Prostate gland (tissue), 2 donors: ENCODE results near the gene LARGE2. TPM values are rescaled to one million over a fixed set of nuclear protein-coding genes. Genes with fewer than 3 reads are reported as not detected.

Experiments
- DNase-seq: peaks from one replicate; pipeline ENCODE4 v3.0.0-alpha.2; 2019; ENCODE audit warnings: low spot score
- H3K27ac ChIP-seq, 2 donors: fragments of 200-600 bp; sonication (generic); 2 replicates each; pipeline ENCODE4 v1.5.1; 2017 to 2019
- H3K27me3 ChIP-seq: fragments of 200-600 bp; sonication (generic); replicated peaks from 2 replicates; pipeline ENCODE4 v1.5.1; 2019; ENCODE audit not compliant: insufficient read depth
- H3K36me3 ChIP-seq, 2 donors: fragments of 200-600 bp; sonication (generic); 1 replicate in 1 of 2; 2 replicates in 1 of 2; pipeline versions ENCODE4 v1.5.1 to v1.8.1; 2017 to 2019
- H3K4me1 ChIP-seq: fragments of 200-600 bp; sonication (generic); replicated peaks from 2 replicates; pipeline ENCODE4 v1.5.1; 2019
- H3K4me3 ChIP-seq, 2 donors: fragments of 200-600 bp; sonication (generic); 2 replicates each; pipeline ENCODE4 v1.5.1; 2017 to 2019
- H3K9me3 ChIP-seq: fragments of 200-600 bp; sonication (generic); 2 replicates; pipeline ENCODE4 v1.5.1; 2017
- CTCF ChIP-seq, 4 experiments: fragments of 200-600 bp in 2 of 4; fragments of 450-650 bp in 2 of 4; sonication (generic) in 2 of 4; IDR thresholded peaks; 1 replicate in 3 of 4; 2 replicates in 1 of 4; pipeline ENCODE4 v1.5.1; 2016 to 2019; ENCODE audit warnings: antibody characterized with exemption in 4 of 4, mild to moderate bottlenecking in 2 of 4, moderate library complexity in 2 of 4
- POLR2A ChIP-seq: fragments of 450-650 bp; IDR thresholded peaks from one replicate; pipeline ENCODE4 v1.6.1; 2016; ENCODE audit warnings: antibody characterized with exemption, mild to moderate bottlenecking
- POLR2AphosphoS5 ChIP-seq: sonication (generic); formaldehyde crosslinking; IDR thresholded peaks from one replicate; pipeline ENCODE4 v1.6.1; 2017; ENCODE audit warnings: antibody characterized with exemption
- WGBS: methylation state at CpG from one replicate; pipeline ENCODE4 v1.1.5; 2018; 5-methylcytosine and 5-hydroxymethylcytosine counted together
- intact Hi-C: fragments of 100-400 bp; cut with DNase I; formaldehyde crosslinking; loops from one replicate; pipeline ENCODE4 v1.14.2; 2022
- total RNA-seq, 2 donors: library from RNA; depleted of rRNA; stranded (reverse); fragments of >200 nt; gene quantifications; one replicate each; pipeline ENCODE4 v1.1.0, GENCODE V29; 2016

LARGE2 gene
- total RNA-seq, 2 donors from 2014 or later, result 20.2 to 33.6 TPM

GRCh38 chr11:45885274-45885920 is 37.1 kb upstream of the LARGE2 start, which contains the start of gene MAPK8IP1:
Gene MAPK8IP1 (plus strand): TSS chr11:45885651. CDS start chr11:45885821, 170 bp downstream.
- no peaks in the 10 kb centered on the region for H3K27me3 ChIP-seq
- intact Hi-C loops, result no loop called here
- TF ChIP-seq POLR2AphosphoS5 (no peak), POLR2A (no peak), CTCF (IDR thresholded peaks at IDR 0.05) (no peak)
- H3K9me3 ChIP-seq, result no peaks in the 10 kb centered on the region
- no peaks in the 10 kb centered on the region for H3K4me1 ChIP-seq
- peak; percentile 34 for DNase-seq
- no peak within 1 kb of the TSS for H3K27ac ChIP-seq
- 1% methylated on average over 46 of the region's 73 CpGs for WGBS
- peak within 1 kb of the TSS; percentile 41 to 59 for H3K4me3 ChIP-seq
- no peaks in the 10 kb centered on the region for H3K36me3 ChIP-seq

GRCh38 chr11:45885921-45886721 is 36.3 kb upstream of the LARGE2 start:
- Histone ChIP-seq H3K4me3 (peak overlapping the region; percentile 41 to 59), H3K36me3 (no peaks in the 10 kb centered on the region), H3K27me3 (no peaks in the 10 kb centered on the region), H3K27ac (no peak overlapping the region), H3K4me1 (no peaks in the 10 kb centered on the region), H3K9me3 (no peaks in the 10 kb centered on the region)
- intact Hi-C loops, result no loop called here
- 13% methylated on average over 42 of the region's 43 CpGs for WGBS
- no peak for TF ChIP-seq CTCF (IDR thresholded peaks at IDR 0.05)
- TF ChIP-seq POLR2A, result no peak
- TF ChIP-seq POLR2AphosphoS5, result no peak
- no peak for DNase-seq

GRCh38 chr11:45886816-45887520 is 35.5 kb upstream of the LARGE2 start:
- H3K27ac ChIP-seq, result no peak overlapping the region
- H3K9me3 ChIP-seq, result no peaks in the 10 kb centered on the region
- WGBS, result 73% methylated on average over 4 of the region's 4 CpGs
- no peak for DNase-seq
- intact Hi-C loops, result no loop called here
- TF ChIP-seq POLR2A, result no peak
- no peak for TF ChIP-seq CTCF (IDR thresholded peaks at IDR 0.05)
- no peak for TF ChIP-seq POLR2AphosphoS5
- no peak overlapping the region for H3K4me3 ChIP-seq
- H3K27me3 ChIP-seq, result no peaks in the 10 kb centered on the region
- no peaks in the 10 kb centered on the region for H3K4me1 ChIP-seq
- no peaks in the 10 kb centered on the region for H3K36me3 ChIP-seq

GRCh38 chr11:45887587-45887986 is 34.9 kb upstream of the LARGE2 start:
- Histone ChIP-seq H3K36me3 (no peaks in the 10 kb centered on the region), H3K4me3 (no peak overlapping the region), H3K27me3 (no peaks in the 10 kb centered on the region), H3K4me1 (no peaks in the 10 kb centered on the region), H3K9me3 (no peaks in the 10 kb centered on the region), H3K27ac (no peak overlapping the region)
- WGBS, result 94% methylated on average over 10 of the region's 10 CpGs
- no peak for DNase-seq
- TF ChIP-seq POLR2A, result no peak
- no peak for TF ChIP-seq CTCF (IDR thresholded peaks at IDR 0.05)
- no peak for TF ChIP-seq POLR2AphosphoS5
- intact Hi-C loops, result no loop called here
